ENCODE results near the gene GLI3.

GLI3 gene

GRCh38 chr7:41912426-41912825 is 324.6 kb downstream of the GLI3 start:
- no peak for DNase-seq

GRCh38 chr7:41911792-41912191 is 325.2 kb downstream of the GLI3 start:
- no peak for DNase-seq

Measured in NCI-H187 (cell line).